ENCODE measurements around the gene NQO2. TPM values are rescaled to one million over a fixed set of nuclear protein-coding genes. Genes with fewer than 3 reads are reported as not detected.
A peak's percentile ranks its signal among the peaks of the same experiment; 100 is the strongest.

The NQO2 gene
- total and polyA plus RNA-seq, 2 of the 13 experiments (the other 11 are each of a cell fraction or from before 2014, with no cell fraction given), result 32.2 to 56.5 TPM

- H3K4me1 ChIP-seq (ENCODE audit: insufficient read depth, low read length), result peaks cover 45% of the 10 kb centered on the region
- H3K9ac ChIP-seq (ENCODE audit: insufficient read depth, low read depth, low read length), result no peak overlapping the region
- H4K20me1 ChIP-seq (ENCODE audit: insufficient read depth, low read length), result no peaks in the 10 kb centered on the region
- H3K9me3 ChIP-seq (ENCODE audit: low read length), result no peaks in the 10 kb centered on the region
- no peaks in the 10 kb centered on the region for H3K36me3 ChIP-seq (replicated peaks in 1 of 2; ENCODE audit: control insufficient read depth in 1 of 2, insufficient read depth in 2 of 2, low read length in 2 of 2)
- ChIA-PET CTCF (ENCODE audit: low intra/inter-chr PET ratio, low total read pairs) (no interaction called here), POLR2A (no interaction called here)
- intact Hi-C loops (cut with micrococcal nuclease; ENCODE audit: unreplicated experiment) (no loop called here), in situ Hi-C loops (cut with HindIII; ENCODE audit: extremely low pct_ligation_motif_present, low pct_unique_long_range_greater_than_20kb) (no loop called here)
- H2AFZ ChIP-seq (ENCODE audit: low read length), result no peak overlapping the region
- no peaks in the 10 kb centered on the region for H3K79me2 ChIP-seq (ENCODE audit: insufficient read depth, low read length)
- no peak overlapping the region for H3K4me3 ChIP-seq (replicated peaks in 1 of 3; ENCODE audit: insufficient read depth in 1 of 3, low read depth in 2 of 3, low read length in 3 of 3)
- H3K4me2 ChIP-seq (ENCODE audit: low read depth, low read length), result no peak overlapping the region
- H3K27me3 ChIP-seq (ENCODE audit: control insufficient read depth in 1 of 2, insufficient read depth in 2 of 2, low read length in 2 of 2), result no peaks in the 10 kb centered on the region
- DNase-seq (ENCODE audit: low spot score) (no peak), ATAC-seq (no peak), FAIRE-seq (peak; percentile 39)
- 90% methylated on average over 9 of the region's 9 CpGs for WGBS (ENCODE audit: low lambda C conversion rate)
- no TSS peak for BruUV-seq (replicated peaks)
- no peak overlapping the region for H3K27ac ChIP-seq (ENCODE audit: extremely low read length, insufficient read depth, low read length)
- TF ChIP-seq ZNF124 (CRISPR knock-in tag; IDR thresholded peaks at IDR 0.05) (no peak), DNMT3B (CRISPR knock-in tag; conservative IDR thresholded peaks at IDR 0.05) (no peak), PATZ1 (CRISPR knock-in tag; IDR thresholded peaks at IDR 0.05) (no peak), ZFP90 (CRISPR knock-in tag; IDR thresholded peaks at IDR 0.05; ENCODE audit: borderline replicate concordance) (no peak), SCMH1 (CRISPR knock-in tag; IDR thresholded peaks at IDR 0.05; ENCODE audit: borderline replicate concordance) (no peak), CEBPB (IDR thresholded peaks at IDR 0.05; ENCODE audit: borderline replicate concordance, low read depth, low read length) (0 out of 2 replicates have a peak, but pooled peaks have one; percentile 19), ZXDC (CRISPR knock-in tag; IDR thresholded peaks at IDR 0.05) (no peak), ARID4A (CRISPR knock-in tag; IDR thresholded peaks at IDR 0.05; ENCODE audit: borderline replicate concordance) (no peak), MXD1 (CRISPR knock-in tag; IDR thresholded peaks at IDR 0.05) (no peak), ELK4 (CRISPR knock-in tag; IDR thresholded peaks at IDR 0.05; ENCODE audit: borderline replicate concordance) (no peak), ZFY (CRISPR knock-in tag; IDR thresholded peaks at IDR 0.05) (no peak), MAFG (CRISPR knock-in tag; IDR thresholded peaks at IDR 0.05) (no peak), ZNF780A (CRISPR knock-in tag; IDR thresholded peaks at IDR 0.05) (no peak), U2AF2 (IDR thresholded peaks at IDR 0.05; ENCODE audit: low read depth, low read length) (no peak), PRPF4 (IDR thresholded peaks at IDR 0.05; ENCODE audit: low read depth, low read length, poor library complexity, severe bottlenecking) (no peak)
Measured at GRCh38 chr6:2958776-2959175, 40.9 kb upstream of the NQO2 start.
